B cell (primary cell): ENCODE results near the gene ERICH3. TPM values are rescaled to one million over a fixed set of nuclear protein-coding genes. Genes with fewer than 3 reads are reported as not detected.
"Not testable (repeated sequence)": the region's sequence is repeated elsewhere in the genome, so short reads cannot be mapped to it uniquely, and the experiment has no call there.

ENCODE experiments used
- ATAC-seq: fragments of 200-7000 bp; cut with Tn5 transposase; one replicate; pipeline ENCODE4 v1.10.0; 2021; ENCODE audit warnings: low read depth, mild to moderate bottlenecking, moderate number of reproducible peaks, moderate library complexity
- CTCF ChIA-PET: fragments of 350-600 bp; sonication (Branson Sonifier 250); formaldehyde crosslinking; loops from one replicate; lab custom pipeline; 2021; ENCODE audit warnings: antibody characterized with exemption, inconsistent platforms; lab: Charles Lee
- POLR2A ChIA-PET: fragments of 350-600 bp; sonication (Branson Sonifier 250); formaldehyde crosslinking; loops from one replicate; lab custom pipeline; 2021; ENCODE audit warnings: antibody characterized with exemption; lab: Charles Lee
- DNase-seq: peaks from one replicate; pipeline ENCODE4 v3.0.0; 2013
- H2AFZ ChIP-seq: 2 replicates; pipeline ENCODE4 v1.6.1; 2012; ENCODE audit warnings: mild to moderate bottlenecking, low read depth, low read length; ENCODE audit not compliant: insufficient read depth, poor library complexity, severe bottlenecking
- H3K27ac ChIP-seq, 2 donors: 1 replicate in 1 of 2; 2 replicates in 1 of 2; pipeline ENCODE4 v1.5.1; 2012 to 2013; ENCODE audit warnings: low read length in 2 of 2, mild to moderate bottlenecking in 2 of 2, moderate library complexity in 1 of 2
- H3K27me3 ChIP-seq, 4 experiments: fragments of 200-600 bp in 1 of 4; sonication (generic) in 1 of 4; replicated peaks in 1 of 4; 1 replicate in 2 of 4; 2 replicates in 2 of 4; pipeline versions ENCODE4 v1.6.1 to v1.7.0; 2013 to 2016; ENCODE audit warnings: low read length in 3 of 4, mild to moderate bottlenecking in 2 of 4, mixed read lengths in 1 of 4, moderate library complexity in 1 of 4; ENCODE audit not compliant: insufficient read depth in 4 of 4, control insufficient read depth in 3 of 4; ENCODE audit errors: control extremely low read depth in 1 of 4
- H3K36me3 ChIP-seq, 2 experiments: replicated peaks in 1 of 2; 1 replicate in 1 of 2; 2 replicates in 1 of 2; pipeline versions ENCODE4 v1.6.1 to v1.7.1; 2013; ENCODE audit warnings: low read length in 1 of 2; ENCODE audit not compliant: insufficient read depth in 2 of 2, control insufficient read depth in 1 of 2; ENCODE audit errors: control extremely low read depth in 1 of 2, extremely low read depth in 1 of 2
- H3K4me1 ChIP-seq, 2 donors: fragments of 200-600 bp in 1 of 2; sonication (generic) in 1 of 2; 1 replicate in 1 of 2; 2 replicates in 1 of 2; pipeline versions ENCODE4 v1.5.1 to v1.6.1; 2013 to 2017; ENCODE audit warnings: low read length in 2 of 2; ENCODE audit not compliant: control insufficient read depth in 2 of 2, insufficient read depth in 2 of 2
- H3K4me2 ChIP-seq: replicated peaks from 2 replicates; pipeline ENCODE3; 2012; ENCODE audit warnings: mild to moderate bottlenecking, low read depth, low read length; ENCODE audit not compliant: poor library complexity, severe bottlenecking
- H3K4me3 ChIP-seq, 5 experiments: fragments of 200-600 bp in 1 of 5; sonication (generic) in 1 of 5; 1 replicate in 3 of 5; 2 replicates in 2 of 5; pipeline versions ENCODE4 v1.5.1 to v1.7.0; 2011 to 2016; ENCODE audit warnings: low read length in 4 of 5, mild to moderate bottlenecking in 4 of 5, low read depth in 2 of 5, control low read depth in 1 of 5, moderate library complexity in 1 of 5; ENCODE audit not compliant: insufficient read depth in 1 of 5; ENCODE audit errors: control extremely low read depth in 1 of 5, extremely low read depth in 1 of 5
- H3K79me2 ChIP-seq: fragments of 200-600 bp; sonication (generic); one replicate; pipeline ENCODE4 v1.6.0; 2016; ENCODE audit warnings: low read length; ENCODE audit not compliant: control insufficient read depth, insufficient read depth
- H3K9ac ChIP-seq: fragments of 200-600 bp; sonication (generic); 2 replicates; pipeline ENCODE4 v1.6.1; 2017; ENCODE audit warnings: mild to moderate bottlenecking, low read length, moderate library complexity
- H3K9me3 ChIP-seq, 3 donors: one replicate each; pipeline versions ENCODE4 v1.6.1 to v1.7.1; 2013; ENCODE audit warnings: low read length in 2 of 3; ENCODE audit not compliant: control insufficient read depth in 2 of 3, insufficient read depth in 1 of 3; ENCODE audit errors: control extremely low read depth in 1 of 3
- H4K20me1 ChIP-seq: 2 replicates; pipeline ENCODE4 v1.6.0; 2012; ENCODE audit warnings: mild to moderate bottlenecking, low read length; ENCODE audit not compliant: insufficient read depth, control insufficient read depth, poor library complexity, severe bottlenecking
- H3K27ac Mint-ChIP-seq: one replicate; pipeline ENCODE4 v1.8.0; 2021; ENCODE audit warnings: mixed read lengths
- H3K27me3 Mint-ChIP-seq: one replicate; pipeline ENCODE4 v1.8.0; 2021; ENCODE audit warnings: mixed read lengths
- H3K4me1 Mint-ChIP-seq: one replicate; pipeline ENCODE4 v1.8.0; 2021; ENCODE audit warnings: mixed read lengths
- H3K4me3 Mint-ChIP-seq: one replicate; pipeline ENCODE4 v1.8.0; 2021; ENCODE audit warnings: mixed read lengths
- H3K9me3 Mint-ChIP-seq: one replicate; pipeline ENCODE4 v1.8.0; 2022; ENCODE audit warnings: mixed read lengths; ENCODE audit not compliant: insufficient read depth
- CTCF ChIP-seq: fragments of 200-600 bp; IDR thresholded peaks from one replicate; pipeline ENCODE4 v1.8.0; 2022; ENCODE audit warnings: antibody characterized with exemption, mild to moderate bottlenecking
- EZH2 ChIP-seq: IDR thresholded peaks from 2 replicates; pipeline ENCODE4 v1.6.1; 2012; ENCODE audit warnings: borderline replicate concordance, low read depth, mild to moderate bottlenecking, moderate library complexity, low read length; ENCODE audit not compliant: insufficient read depth, poor library complexity, severe bottlenecking
- WGBS: methylation state at CpG from one replicate; pipeline ENCODE4 v1.1.5; 2013; ENCODE audit warnings: missing lambda C conversion rate; ENCODE audit not compliant: insufficient coverage; 5-methylcytosine and 5-hydroxymethylcytosine counted together
- intact Hi-C: fragments of 100-400 bp; cut with micrococcal nuclease; formaldehyde crosslinking; loops from one replicate; pipeline ENCODE4 v1.10.0; 2022
- polyA plus RNA-seq: library from polyadenylated mRNA; depleted of rRNA; stranded (reverse); fragments of >200 nt; gene quantifications from 2 replicates; pipeline ENCODE4 v1.2.3, GENCODE V29; 2012
- total RNA-seq, 2 donors: library from RNA; stranded (reverse); fragments of 120-200 nt in 1 of 2; gene quantifications; 1 replicate in 1 of 2; 2 replicates in 1 of 2; pipeline versions ENCODE4 v1.2.3 to v1.2.4, GENCODE V29; 2013 to 2022

ERICH3 gene
- total and polyA plus RNA-seq, 2 donors (not counting 1 experiment from before 2014, with no cell fraction given) = 0.03 to 0.27 TPM

- H3K4me3 ChIP-seq = no peak overlapping the region
- POLR2A ChIA-PET = no interaction called here
- Mint-ChIP-seq H3K4me1 (peaks cover 17% of the 10 kb centered on the region), H3K9me3 (peaks cover 5% of the 10 kb centered on the region), H3K4me3 (peak overlapping the region; percentile 60), H3K27me3 (peaks cover 29% of the 10 kb centered on the region), H3K27ac (no peak overlapping the region)
- DNase-seq (no peak), ATAC-seq (no peak)
- no peaks in the 10 kb centered on the region for H3K36me3 ChIP-seq
- H3K79me2 ChIP-seq = no peaks in the 10 kb centered on the region
- peak overlapping the region; percentile 74 for H3K4me2 ChIP-seq
- no peak for TF ChIP-seq CTCF
- TF ChIP-seq EZH2 = no peak
- H3K27ac ChIP-seq = no peak overlapping the region
- peaks cover 0 to 16% (median 4%) of the 10 kb centered on the region in 4 experiments for H3K27me3 ChIP-seq
- H4K20me1 ChIP-seq = no peaks in the 10 kb centered on the region
- peaks cover 16 to 17% of the 10 kb centered on the region in 2 donors for H3K4me1 ChIP-seq
- intact Hi-C loops = no loop called here
- no peak overlapping the region for H3K9ac ChIP-seq
- 76% methylated on average over 4 of the region's 6 CpGs for WGBS
- CTCF ChIA-PET = interaction anchor here (1.4 to 1.5 kb wide), 3 partner anchors 10 to 21 kb away, joined by 3 to 4 read pairs (median 3); no protein-coding TSS in a partner anchor
- H3K9me3 ChIP-seq = peaks cover 0 to 6% (median 5%) of the 10 kb centered on the region in 3 donors
- H2AFZ ChIP-seq = peak overlapping the region; percentile 61
Observed at GRCh38 chr1:74674278-74675048, 871 bp upstream of the ERICH3 start.

- H3K4me3 Mint-ChIP-seq, POLR2A ChIA-PET: not testable (repeated sequence)
- 89% methylated on average over 1 of the region's 3 CpGs for WGBS
Observed at GRCh38 chr1:74670866-74671265, 2.7 kb downstream of the ERICH3 start.

More at GRCh38 chr1:74670866-74671265, 2.7 kb downstream of the ERICH3 start:
- H2AFZ ChIP-seq, H3K4me2 ChIP-seq, H3K27ac ChIP-seq, H3K79me2 ChIP-seq, ATAC-seq, intact Hi-C loops, H3K9ac ChIP-seq, H3K9me3 ChIP-seq, H4K20me1 ChIP-seq, H3K27ac Mint-ChIP-seq, H3K9me3 Mint-ChIP-seq, H3K36me3 ChIP-seq, DNase-seq, H3K4me3 ChIP-seq: not testable (repeated sequence)
- peaks cover 17% of the 10 kb centered on the region for H3K4me1 Mint-ChIP-seq
- Histone ChIP-seq H3K27me3 (peaks cover 0 to 16% (median 4%) of the 10 kb centered on the region in 4 experiments), H3K4me1 (peaks cover 16 to 17% of the 10 kb centered on the region in 2 donors)
- peaks cover 38% of the 10 kb centered on the region for H3K27me3 Mint-ChIP-seq
- CTCF ChIA-PET = interaction anchor here (1.8 kb wide), 1 partner anchor 19 kb away, joined by 4 read pairs; no protein-coding TSS in a partner anchor
